Raji (cell line): ENCODE measurements around the gene CRYM.

Source experiments
- POLR2A ChIP-seq: IDR thresholded peaks from 2 replicates; pipeline ENCODE4 v1.6.1; 2011; ENCODE audit warnings: low read depth, low read length, control low read depth; ENCODE audit not compliant: insufficient read depth

The CRYM gene

GRCh38 chr16:21281698-21282389 is 3.8 kb upstream of the CRYM start:
- no peak for TF ChIP-seq POLR2A

DNA sequence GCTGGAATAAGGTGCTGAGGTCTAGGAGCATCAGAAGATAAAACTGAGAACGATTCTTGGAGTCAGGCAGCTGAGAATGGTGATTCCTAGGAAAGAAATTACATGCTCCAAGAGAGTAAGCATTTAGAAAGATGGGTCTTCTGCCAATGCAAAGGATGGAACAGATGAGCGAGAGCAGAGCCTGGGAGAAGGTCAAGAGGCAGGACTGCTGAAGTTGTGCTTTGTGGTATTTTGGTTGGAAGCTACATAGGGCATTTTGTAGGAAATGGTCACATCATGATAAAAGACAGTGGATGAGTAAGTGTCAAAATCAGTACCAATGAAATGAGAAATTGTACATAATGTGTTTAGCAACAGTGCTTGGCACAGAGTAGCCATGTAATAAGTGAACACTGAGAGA is 1.4 kb upstream of the CRYM start:
- TF ChIP-seq POLR2A: no peak

GRCh38 chr16:21277045-21277926 is 804 bp downstream of the CRYM start:
- TF ChIP-seq POLR2A: no peak

- no peak for TF ChIP-seq POLR2A
These were observed 2.0 kb downstream of the CRYM start for GRCh38 chr16:21276090-21276489.

DNA sequence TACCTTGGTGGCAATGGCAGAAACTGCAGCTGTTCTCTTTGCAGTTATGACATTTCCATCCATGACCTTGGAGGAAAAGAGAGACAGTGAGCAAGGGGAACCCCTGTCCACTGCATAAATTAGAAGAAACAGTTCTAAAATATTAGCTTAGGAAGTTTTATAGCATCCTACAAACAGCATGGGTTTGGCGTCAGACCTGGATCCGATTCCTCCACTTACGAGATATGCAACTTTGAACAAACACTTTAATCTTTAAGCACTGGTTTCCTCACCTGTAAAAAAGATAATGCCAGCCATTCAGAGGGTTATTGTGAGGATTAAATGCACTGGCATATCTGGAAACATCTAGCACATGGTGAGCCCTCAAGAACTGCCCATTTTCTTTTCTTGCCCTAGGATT is 2.6 kb downstream of the CRYM start:
- no peak for TF ChIP-seq POLR2A

- no peak for TF ChIP-seq POLR2A
These were observed 3.8 kb downstream of the CRYM start for GRCh38 chr16:21274172-21274726.

DNA sequence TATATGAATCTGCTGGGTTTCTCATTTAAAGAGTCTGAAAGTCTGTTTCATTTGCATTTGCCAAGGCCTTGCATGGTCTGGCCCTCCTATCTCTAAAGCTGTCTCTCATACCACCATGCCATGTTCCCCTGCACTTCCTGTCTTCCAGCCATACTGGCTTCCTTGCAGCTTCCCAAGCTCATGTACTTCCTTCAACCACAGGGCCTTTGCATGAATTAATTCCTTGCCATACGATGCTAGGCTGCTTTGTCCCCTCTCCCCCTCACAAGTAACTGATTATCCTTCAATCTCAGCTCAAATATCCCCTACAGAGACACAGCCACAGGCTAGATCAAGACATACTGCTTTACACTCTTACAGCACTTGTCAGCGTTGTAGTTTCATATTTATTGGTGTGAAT is 5.8 kb downstream of the CRYM start:
- no peak for TF ChIP-seq POLR2A

- TF ChIP-seq POLR2A: no peak
These were observed 9.9 kb downstream of the CRYM start for GRCh38 chr16:21268236-21268635.

DNA sequence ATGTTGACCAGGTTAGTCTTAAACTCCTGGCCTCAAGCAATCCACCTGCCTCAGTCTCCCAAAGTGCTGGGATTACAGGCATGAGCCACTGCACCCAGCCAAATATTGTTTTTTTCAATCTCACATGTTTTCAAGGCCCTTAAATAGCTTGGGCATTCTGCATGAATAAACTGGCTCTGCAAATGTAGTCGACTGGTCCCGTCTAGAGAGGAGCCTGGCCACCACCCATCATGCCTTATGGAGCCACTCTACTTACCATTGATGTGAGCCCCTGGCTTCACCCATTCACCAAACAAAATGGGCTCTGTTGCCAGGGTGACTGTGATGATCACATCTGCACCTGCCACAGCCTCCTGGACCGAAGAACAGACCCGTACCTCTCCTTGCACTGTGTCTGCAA is 10.8 kb downstream of the CRYM start:
- no peak for TF ChIP-seq POLR2A

- TF ChIP-seq POLR2A: no peak
These were observed 12.8 kb downstream of the CRYM start for GRCh38 chr16:21265104-21265837.

GRCh38 chr16:21264571-21265036 is 13.5 kb downstream of the CRYM start:
- no peak for TF ChIP-seq POLR2A

GRCh38 chr16:21263640-21264570 is 14.2 kb downstream of the CRYM start:
- no peak for TF ChIP-seq POLR2A

DNA sequence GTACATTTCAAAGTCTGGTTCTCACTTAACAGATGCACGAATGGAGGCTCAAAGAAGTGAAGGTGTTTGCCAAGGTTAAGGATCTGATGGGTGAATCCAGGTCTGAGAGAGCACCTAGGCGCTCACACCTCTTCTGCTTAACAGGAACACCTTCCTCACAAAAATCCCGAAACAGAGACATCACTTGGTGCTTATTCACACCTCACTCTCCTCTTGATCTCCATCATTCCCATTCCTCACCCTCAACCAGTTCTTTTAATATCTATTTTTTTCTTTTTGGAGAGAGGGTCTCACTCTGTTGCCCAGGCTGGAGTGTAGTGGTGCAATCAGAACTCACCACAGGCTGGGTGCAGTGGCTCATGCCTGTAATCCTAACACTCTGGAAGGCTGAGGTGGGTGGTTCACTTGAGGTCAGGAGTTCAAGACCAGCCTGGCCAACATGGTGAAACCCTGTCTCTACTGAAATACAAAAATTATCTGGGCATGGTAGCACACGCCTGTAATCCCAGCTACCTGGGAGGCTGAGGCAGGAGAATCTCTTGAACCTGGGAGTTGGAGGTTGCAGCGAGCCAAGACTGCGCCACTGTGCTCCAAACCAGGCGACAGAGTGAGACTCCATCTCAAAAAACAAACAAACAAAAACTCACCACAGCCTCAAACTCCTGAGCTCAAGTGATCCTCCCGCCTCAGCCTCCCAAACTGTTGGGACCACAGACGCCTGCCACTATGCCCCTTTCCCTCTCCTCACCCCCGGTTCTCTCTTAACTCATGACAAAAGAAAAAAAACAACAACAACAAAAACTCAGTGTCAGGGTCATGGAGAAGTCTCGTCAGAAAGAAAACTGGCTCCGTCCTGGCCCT is 15.1 kb downstream of the CRYM start:
- TF ChIP-seq POLR2A: no peak
